SU-DHL-6 (cell line): ENCODE measurements around the gene MCM10.

Experiments used
- H2AFZ ChIP-seq: fragments of 200-600 bp; sonication (generic); 2 replicates; pipeline ENCODE4 v1.6.1; 2014; ENCODE audit warnings: low read depth, mild to moderate bottlenecking, moderate library complexity, mixed read lengths, antibody characterized with exemption, low read length; ENCODE audit not compliant: severe bottlenecking
- H3F3A ChIP-seq: fragments of 200-600 bp; shearing (Covaris generic); 2 replicates; pipeline ENCODE4 v1.6.0; 2016; ENCODE audit warnings: antibody characterized with exemption, mild to moderate bottlenecking; ENCODE audit not compliant: insufficient read depth
- H3K27ac ChIP-seq: fragments of 200-600 bp; sonication (generic); 2 replicates; pipeline ENCODE4 v1.5.1; 2016; ENCODE audit warnings: low read depth, mild to moderate bottlenecking, low read length, moderate library complexity, mixed read lengths
- H3K27me3 ChIP-seq: fragments of 200-600 bp; sonication (generic), shearing (Covaris generic); 2 replicates; pipeline ENCODE4 v1.6.0; 2014; ENCODE audit warnings: mild to moderate bottlenecking, low read length
- H3K36me3 ChIP-seq: fragments of 200-600 bp; sonication (generic); 2 replicates; pipeline ENCODE4 v1.6.1; 2014; ENCODE audit warnings: mild to moderate bottlenecking, low read length, mixed read lengths
- H3K4me2 ChIP-seq: fragments of 300-600, 200-600 bp; shearing (Covaris generic), sonication (generic); 2 replicates; pipeline ENCODE4 v1.6.0; 2014; ENCODE audit warnings: low read length, low read depth, mild to moderate bottlenecking; ENCODE audit not compliant: poor library complexity, severe bottlenecking
- H3K4me3 ChIP-seq: fragments of 200-600 bp; sonication (generic); 2 replicates; pipeline ENCODE4 v1.5.1; 2014; ENCODE audit warnings: antibody characterized with exemption, low read length, mild to moderate bottlenecking, mixed read lengths; ENCODE audit not compliant: insufficient read depth, poor library complexity, severe bottlenecking
- H3K79me2 ChIP-seq: fragments of 200-600 bp; sonication (generic); 2 replicates; pipeline ENCODE4 v1.6.1; 2014; ENCODE audit warnings: mild to moderate bottlenecking, low read length, moderate library complexity; ENCODE audit not compliant: insufficient read depth
- H3K9ac ChIP-seq: fragments of 200-600 bp; sonication (generic); 2 replicates; pipeline ENCODE4 v1.7.0; 2014; ENCODE audit warnings: mild to moderate bottlenecking, low read length
- H3K9me2 ChIP-seq: fragments of 200-600 bp; sonication (generic); replicated peaks from 2 replicates; pipeline ENCODE4 v1.6.1; 2014; ENCODE audit warnings: low read length; ENCODE audit not compliant: insufficient read depth
- H3K9me3 ChIP-seq: fragments of 200-600 bp; sonication (generic); 2 replicates; pipeline ENCODE4 v1.6.1; 2014; ENCODE audit warnings: low read length, mixed read lengths; ENCODE audit not compliant: insufficient read depth
- H4K20me1 ChIP-seq: fragments of 200-600 bp; sonication (generic); 2 replicates; pipeline ENCODE4 v1.6.1; 2014; ENCODE audit warnings: low read depth, mild to moderate bottlenecking, antibody characterized with exemption, low read length, moderate library complexity, mixed read lengths
- CTCF ChIP-seq: fragments of 200-600 bp; sonication (generic); IDR thresholded peaks from one replicate; pipeline ENCODE4 v1.5.1; 2017; ENCODE audit warnings: antibody characterized with exemption, mild to moderate bottlenecking, low read length, moderate library complexity; ENCODE audit not compliant: insufficient read depth, poor library complexity, severe bottlenecking
- EZH2phosphoT487 ChIP-seq: fragments of 200-600 bp; sonication (generic), shearing (Covaris generic); conservative IDR thresholded peaks from 2 replicates; pipeline ENCODE4 v1.6.1; 2018; ENCODE audit warnings: mild to moderate bottlenecking, antibody characterized with exemption, low read length, moderate library complexity, mixed read lengths

MCM10 gene

GRCh38 chr10:13117841-13118783 lies 43.2 kb upstream of the MCM10 start:
- no peaks in the 10 kb centered on the region for H4K20me1 ChIP-seq
- H2AFZ ChIP-seq = no peak overlapping the region
- no peaks in the 10 kb centered on the region for H3K79me2 ChIP-seq
- no peak for TF ChIP-seq CTCF
- TF ChIP-seq EZH2phosphoT487 = no peak
- H3K9ac ChIP-seq = no peak overlapping the region
- H3K27ac ChIP-seq = no peak overlapping the region
- no peak overlapping the region for H3K4me2 ChIP-seq
- H3K36me3 ChIP-seq = no peaks in the 10 kb centered on the region
- no peaks in the 10 kb centered on the region for H3K9me3 ChIP-seq
- no peaks in the 10 kb centered on the region for H3F3A ChIP-seq
- H3K4me3 ChIP-seq = no peak overlapping the region
- H3K9me2 ChIP-seq = no peaks in the 10 kb centered on the region
- no peaks in the 10 kb centered on the region for H3K27me3 ChIP-seq

GRCh38 chr10:13118784-13119410 lies 42.5 kb upstream of the MCM10 start:
- H3K27me3 ChIP-seq = no peaks in the 10 kb centered on the region
- H3K4me2 ChIP-seq = no peak overlapping the region
- TF ChIP-seq EZH2phosphoT487 (no peak), CTCF (no peak)
- no peak overlapping the region for H3K4me3 ChIP-seq
- H3K79me2 ChIP-seq = no peaks in the 10 kb centered on the region
- H3K9me2 ChIP-seq = no peaks in the 10 kb centered on the region
- H3K27ac ChIP-seq = no peak overlapping the region
- H3F3A ChIP-seq = no peaks in the 10 kb centered on the region
- H4K20me1 ChIP-seq = no peaks in the 10 kb centered on the region
- H3K36me3 ChIP-seq = no peaks in the 10 kb centered on the region
- no peak overlapping the region for H3K9ac ChIP-seq
- H2AFZ ChIP-seq = no peak overlapping the region
- no peaks in the 10 kb centered on the region for H3K9me3 ChIP-seq

- Histone ChIP-seq H3K9ac (no peak overlapping the region), H3K27me3 (no peaks in the 10 kb centered on the region), H2AFZ (no peak overlapping the region), H3F3A (no peaks in the 10 kb centered on the region), H3K79me2 (no peaks in the 10 kb centered on the region), H3K27ac (no peak overlapping the region), H3K4me3 (no peak overlapping the region), H3K36me3 (no peaks in the 10 kb centered on the region), H4K20me1 (no peaks in the 10 kb centered on the region), H3K4me2 (no peak overlapping the region), H3K9me2 (no peaks in the 10 kb centered on the region), H3K9me3 (no peaks in the 10 kb centered on the region)
- TF ChIP-seq EZH2phosphoT487 (no peak), CTCF (no peak)
Observed at GRCh38 chr10:13120786-13121499, 40.4 kb upstream of the MCM10 start.
